Neural cell (in vitro differentiated cells): ENCODE data around the gene AP2A2.

Experiments
- EP300 ChIP-seq: fragments of 450-650 bp; conservative IDR thresholded peaks from 2 replicates; pipeline ENCODE4 v1.6.1; 2014; ENCODE audit warnings: antibody characterized with exemption, mild to moderate bottlenecking, moderate library complexity; ENCODE audit not compliant: poor library complexity, severe bottlenecking
- EZH2 ChIP-seq: fragments of 200-600, 300-800 bp; shearing (Covaris generic), sonication (generic); IDR thresholded peaks from 2 replicates; pipeline ENCODE4 v1.6.1; 2014; ENCODE audit warnings: antibody characterized with exemption, low read length, borderline replicate concordance, mild to moderate bottlenecking; ENCODE audit not compliant: insufficient read depth, poor library complexity, severe bottlenecking
- TF ChIP-seq, protein P1 (sequence below): fragments of 450-650 bp; IDR thresholded peaks from 2 replicates; pipeline ENCODE4 v1.5.1; 2014; ENCODE audit warnings: antibody characterized with exemption, mild to moderate bottlenecking, moderate library complexity; ENCODE audit not compliant: poor library complexity, severe bottlenecking

DNA sequence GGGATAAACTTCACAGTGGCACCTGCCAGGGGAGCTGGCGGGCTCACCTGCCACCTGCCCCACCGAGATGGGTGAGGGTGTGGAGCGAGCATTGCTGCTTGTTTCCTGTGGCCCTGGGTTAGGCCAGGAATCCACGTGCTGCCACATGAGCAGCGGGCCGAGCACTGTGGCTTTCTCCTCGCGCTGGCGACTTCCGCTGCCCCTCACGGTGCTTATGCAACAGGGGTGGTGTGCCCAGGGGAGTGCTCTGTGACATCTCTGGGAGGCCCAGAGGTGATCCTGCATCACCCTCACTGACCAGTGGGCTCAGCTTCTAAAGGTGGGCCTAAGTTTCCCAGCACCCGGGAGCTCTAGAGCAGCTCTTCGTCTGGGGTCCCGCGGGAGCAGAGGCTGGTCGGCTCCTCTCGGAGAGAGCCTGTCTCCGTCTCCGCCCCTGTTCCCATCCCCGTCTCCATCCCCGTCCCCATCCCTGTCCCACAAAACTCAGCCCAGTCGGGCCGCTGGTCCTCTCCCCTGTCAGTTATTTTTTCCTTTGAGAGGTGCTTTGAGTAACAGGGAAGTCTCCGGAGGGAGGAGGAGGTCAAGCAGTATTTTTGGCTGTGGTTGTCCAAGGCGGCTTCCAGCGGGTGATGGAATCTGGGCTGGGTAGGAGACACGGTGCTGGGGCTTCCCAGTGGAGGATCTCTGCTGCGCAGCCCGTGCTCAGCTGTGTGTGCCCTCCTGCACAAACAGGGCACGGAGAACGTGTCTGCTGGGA, 42.5 kb downstream of the AP2A2 start:
- TF ChIP-seq EZH2 = no peak
- TF ChIP-seq EP300 = no peak
- TF ChIP-seq, protein P1, sequence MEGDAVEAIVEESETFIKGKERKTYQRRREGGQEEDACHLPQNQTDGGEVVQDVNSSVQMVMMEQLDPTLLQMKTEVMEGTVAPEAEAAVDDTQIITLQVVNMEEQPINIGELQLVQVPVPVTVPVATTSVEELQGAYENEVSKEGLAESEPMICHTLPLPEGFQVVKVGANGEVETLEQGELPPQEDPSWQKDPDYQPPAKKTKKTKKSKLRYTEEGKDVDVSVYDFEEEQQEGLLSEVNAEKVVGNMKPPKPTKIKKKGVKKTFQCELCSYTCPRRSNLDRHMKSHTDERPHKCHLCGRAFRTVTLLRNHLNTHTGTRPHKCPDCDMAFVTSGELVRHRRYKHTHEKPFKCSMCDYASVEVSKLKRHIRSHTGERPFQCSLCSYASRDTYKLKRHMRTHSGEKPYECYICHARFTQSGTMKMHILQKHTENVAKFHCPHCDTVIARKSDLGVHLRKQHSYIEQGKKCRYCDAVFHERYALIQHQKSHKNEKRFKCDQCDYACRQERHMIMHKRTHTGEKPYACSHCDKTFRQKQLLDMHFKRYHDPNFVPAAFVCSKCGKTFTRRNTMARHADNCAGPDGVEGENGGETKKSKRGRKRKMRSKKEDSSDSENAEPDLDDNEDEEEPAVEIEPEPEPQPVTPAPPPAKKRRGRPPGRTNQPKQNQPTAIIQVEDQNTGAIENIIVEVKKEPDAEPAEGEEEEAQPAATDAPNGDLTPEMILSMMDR = no peak
